NCI-H1105 treated with DMSO at 0.1 percent for 48 hours (cell line): ENCODE measurements around the gene RAB3A.
"Not testable (repeated sequence)": the region's sequence is repeated elsewhere in the genome, so short reads cannot be mapped to it uniquely, and the experiment has no call there.

Experiments used
- DNase-seq: peaks from one replicate; lab custom pipeline; 2025; lab: John Stamatoyannopoulos, UW

The RAB3A gene

GRCh38 chr19:18168673-18169381 lies 35.0 kb downstream of the RAB3A start:
- no peak for DNase-seq

GRCh38 chr19:18167975-18168645 lies 35.7 kb downstream of the RAB3A start:
- DNase-seq: no peak

DNA sequence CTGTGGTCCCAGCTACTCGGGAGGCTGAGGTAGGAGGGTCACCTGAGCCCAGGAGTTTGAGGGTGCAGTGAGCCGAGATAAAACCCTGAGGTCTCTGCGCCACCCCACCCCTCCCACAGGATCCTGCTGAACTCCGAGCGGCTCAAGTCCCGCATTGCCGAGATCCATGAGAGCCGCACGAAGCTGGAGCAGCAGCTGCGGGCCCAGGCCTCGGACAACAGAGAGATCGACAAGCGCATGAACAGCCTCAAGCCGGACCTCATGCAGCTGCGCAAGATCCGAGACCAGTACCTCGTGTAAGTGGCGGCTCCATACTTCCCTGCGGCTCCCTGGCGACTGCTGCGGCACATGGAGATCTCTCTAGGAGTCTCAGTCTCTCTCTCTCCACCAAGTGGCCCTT lies 36.8 kb downstream of the RAB3A start:
- DNase-seq: no peak

GRCh38 chr19:18165794-18166544 lies 37.9 kb downstream of the RAB3A start:
- DNase-seq: no peak

- no peak for DNase-seq
These were observed 39.8 kb downstream of the RAB3A start for GRCh38 chr19:18164072-18164471.

DNA sequence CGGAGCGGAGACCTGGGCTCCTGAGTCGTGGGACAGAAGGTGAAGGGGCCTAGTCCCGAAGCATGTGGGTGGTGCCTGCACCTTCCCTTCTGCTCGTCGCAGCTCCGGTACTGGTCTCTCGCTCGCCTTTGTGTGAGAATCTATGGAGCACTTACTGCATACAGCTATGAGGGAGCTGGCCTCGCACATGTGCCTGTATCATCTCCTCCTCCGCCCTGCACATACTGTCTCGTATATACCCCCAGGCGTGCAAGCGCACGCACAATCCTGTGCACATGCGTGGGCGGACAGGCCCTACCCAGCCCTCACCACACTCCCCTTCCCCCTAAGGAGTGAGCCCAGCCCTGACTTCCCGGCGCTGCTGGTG lies 42.2 kb downstream of the RAB3A start:
- no peak for DNase-seq

DNA sequence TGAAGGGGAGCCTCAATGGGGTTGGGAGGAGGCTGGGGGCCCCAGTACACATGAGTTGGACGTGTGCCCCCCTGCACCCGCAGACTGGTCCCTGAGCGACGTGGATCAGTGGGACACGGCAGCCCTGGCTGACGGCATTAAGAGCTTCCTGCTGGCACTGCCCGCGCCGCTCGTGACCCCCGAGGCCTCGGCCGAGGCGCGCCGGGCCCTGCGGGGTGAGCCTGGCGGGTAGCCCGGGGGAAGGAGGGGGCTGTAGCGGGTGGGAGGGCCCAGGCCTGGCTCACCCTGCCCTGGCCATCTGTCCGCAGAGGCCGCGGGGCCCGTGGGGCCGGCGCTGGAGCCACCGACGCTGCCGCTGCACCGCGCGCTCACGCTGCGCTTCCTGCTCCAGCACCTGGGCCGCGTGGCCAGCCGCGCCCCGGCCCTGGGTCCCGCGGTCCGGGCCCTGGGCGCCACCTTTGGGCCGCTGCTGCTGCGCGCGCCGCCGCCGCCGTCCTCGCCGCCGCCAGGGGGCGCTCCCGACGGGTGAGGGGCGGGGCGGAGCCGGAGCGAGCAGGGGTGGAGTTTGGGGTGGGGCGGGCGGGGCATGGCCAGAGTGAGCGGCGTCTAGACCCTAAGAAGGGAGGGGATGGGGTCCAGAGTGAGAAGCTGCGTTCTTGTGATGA lies 42.7 kb downstream of the RAB3A start:
- peak; percentile 52 for DNase-seq

- DNase-seq: no peak
These were observed 43.3 kb downstream of the RAB3A start for GRCh38 chr19:18160493-18160970.

GRCh38 chr19:18159810-18160209 lies 44.0 kb downstream of the RAB3A start:
- DNase-seq: no peak

GRCh38 chr19:18159059-18159616 lies 44.7 kb downstream of the RAB3A start:
- not testable (repeated sequence) for DNase-seq

- DNase-seq: no peak
These were observed 45.4 kb downstream of the RAB3A start for GRCh38 chr19:18158467-18158866.

DNA sequence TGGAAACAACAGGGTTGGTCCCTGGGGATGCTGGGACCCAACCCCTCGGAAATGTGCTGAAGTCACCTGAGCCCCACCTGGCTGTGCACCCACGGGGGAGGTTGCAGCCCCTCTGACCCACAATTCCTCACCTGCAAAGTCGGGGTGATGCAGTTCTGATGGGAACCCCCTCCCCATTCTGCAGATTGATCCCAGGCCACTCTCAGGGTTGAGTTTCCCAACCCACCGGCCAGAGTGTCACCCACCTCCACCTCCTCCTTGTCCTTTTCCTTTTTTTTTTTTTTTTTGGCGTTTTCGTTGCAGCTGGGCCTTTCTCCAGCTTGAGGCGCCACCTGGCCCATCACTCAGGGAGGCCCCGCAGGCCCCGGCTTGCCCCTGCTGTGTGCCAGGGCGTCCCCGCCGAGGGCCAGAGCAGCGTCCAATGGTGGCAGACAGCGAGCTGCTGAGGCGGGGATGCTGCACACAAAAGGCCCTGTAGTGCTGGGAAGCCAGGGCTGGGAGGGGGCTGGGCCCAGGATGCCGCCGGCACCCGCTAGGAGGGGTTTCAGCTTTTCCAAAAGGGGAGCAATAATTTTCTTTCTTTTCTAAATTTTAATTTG lies 46.3 kb downstream of the RAB3A start:
- DNase-seq: peak; percentile 96

- peak; percentile 93 for DNase-seq
These were observed 46.9 kb downstream of the RAB3A start for GRCh38 chr19:18156841-18157464.

GRCh38 chr19:18156268-18156667 lies 47.6 kb downstream of the RAB3A start:
- DNase-seq: no peak

DNA sequence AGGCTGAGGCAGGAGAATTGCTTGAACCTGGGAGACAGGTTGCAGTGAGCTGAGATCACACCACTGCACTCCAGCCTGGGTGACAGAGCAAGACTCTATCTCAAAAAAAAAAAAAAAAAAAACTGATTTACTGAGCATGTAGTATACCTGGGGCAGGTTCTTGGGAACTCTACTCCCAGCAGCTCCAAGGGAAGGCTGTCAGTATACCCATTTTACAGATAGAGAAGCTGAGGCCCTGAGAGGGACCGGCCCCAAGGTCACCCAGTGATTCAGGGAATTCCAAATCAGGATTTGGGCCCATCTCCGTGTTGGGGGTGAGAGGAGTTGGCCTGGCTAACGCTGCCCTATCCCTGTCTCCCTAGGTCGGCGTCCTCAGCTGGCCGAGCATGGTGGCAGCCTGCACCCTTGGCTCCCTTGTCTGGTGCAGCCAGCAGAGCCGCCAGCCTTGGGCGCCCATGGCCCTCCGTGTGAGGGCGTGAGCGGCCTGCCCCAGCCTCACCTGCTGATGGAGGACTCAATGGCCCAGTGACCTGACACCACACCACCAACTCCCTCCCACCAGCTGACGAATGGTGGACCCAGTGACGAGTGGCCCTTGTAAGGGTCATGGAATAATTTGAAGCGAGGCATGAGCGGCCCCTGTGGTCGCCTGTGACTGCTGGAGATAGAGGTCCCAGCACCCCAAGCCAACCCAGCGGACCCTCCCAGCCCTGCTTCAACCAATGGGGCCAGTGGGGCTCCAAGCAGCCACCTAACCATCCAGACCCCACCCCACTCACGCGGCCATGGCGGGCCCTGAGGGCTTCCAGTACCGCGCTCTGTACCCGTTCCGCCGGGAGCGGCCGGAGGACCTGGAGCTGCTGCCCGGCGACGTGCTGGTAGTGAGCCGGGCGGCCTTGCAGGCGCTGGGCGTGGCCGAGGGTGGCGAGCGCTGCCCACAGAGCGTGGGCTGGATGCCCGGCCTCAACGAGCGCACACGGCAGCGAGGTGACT lies 48.5 kb downstream of the RAB3A start:
- DNase-seq: no peak

- no peak for DNase-seq
These were observed 50.2 kb downstream of the RAB3A start for GRCh38 chr19:18153556-18154134.

- DNase-seq: peak; percentile 98
These were observed 50.9 kb downstream of the RAB3A start, which contains the start of gene PIK3R2 for GRCh38 chr19:18152817-18153555. Gene PIK3R2 (plus strand): TSS chr19:18153163. CDS start chr19:18155880, 2,717 bp downstream.

- DNase-seq: peak; percentile 94
These were observed 51.4 kb downstream of the RAB3A start for GRCh38 chr19:18152442-18152816.
